ENCODE measurements around the gene HP. TPM values are rescaled to one million over a fixed set of nuclear protein-coding genes. Genes with fewer than 3 reads are reported as not detected.

HP gene
- total and polyA plus RNA-seq, 2 of the 13 experiments (the other 11 are each of a cell fraction or from before 2014, with no cell fraction given): 387 to 524 TPM

GRCh38 chr16:72092832-72093447 is 38.6 kb downstream of the HP start (continued):
- TF ChIP-seq ZNF407 (CRISPR knock-in tag; IDR thresholded peaks at IDR 0.05; ENCODE audit: not compliant biosample characterization) (no peak), ZNF572 (CRISPR knock-in tag; IDR thresholded peaks at IDR 0.05) (no peak), ADNP (CRISPR knock-in tag; IDR thresholded peaks at IDR 0.05) (no peak), NR1H2 (CRISPR knock-in tag; IDR thresholded peaks at IDR 0.05; ENCODE audit: borderline replicate concordance, low read depth) (no peak), EEA1 (CRISPR knock-in tag; IDR thresholded peaks at IDR 0.05; ENCODE audit: borderline replicate concordance) (no peak), ZNF296 (CRISPR knock-in tag; conservative IDR thresholded peaks at IDR 0.05) (no peak), HMG20A (CRISPR knock-in tag; IDR thresholded peaks at IDR 0.05; ENCODE audit: borderline replicate concordance) (no peak), ZNF292 (CRISPR knock-in tag; IDR thresholded peaks at IDR 0.05; ENCODE audit: borderline replicate concordance, low read depth) (peak; percentile 19; the same call in 1 of the 2 replicates), TCF7L2 (IDR thresholded peaks at IDR 0.05; ENCODE audit: low read depth, low read length) (no peak), CREB1 (IDR thresholded peaks at IDR 0.05) (no peak), CREB1 (CRISPR knock-in tag; IDR thresholded peaks at IDR 0.05) (no peak), POLR2AphosphoS5 (IDR thresholded peaks at IDR 0.05; ENCODE audit: low read depth, low read length) (no peak), ZNF543 (CRISPR knock-in tag; IDR thresholded peaks at IDR 0.05) (0 out of 2 replicates have a peak, but pooled peaks have one; percentile 58), THYN1 (CRISPR knock-in tag; IDR thresholded peaks at IDR 0.05; ENCODE audit: borderline replicate concordance, low read depth) (no peak), FUBP1 (CRISPR knock-in tag; IDR thresholded peaks at IDR 0.05; ENCODE audit: borderline replicate concordance) (no peak), HOXA5 (CRISPR knock-in tag; IDR thresholded peaks at IDR 0.05) (no peak; the same call in 1 of the 2 replicates), JARID2 (CRISPR knock-in tag; IDR thresholded peaks at IDR 0.05; ENCODE audit: insufficient replicate concordance) (no peak), AHR (CRISPR knock-in tag; IDR thresholded peaks at IDR 0.05) (no peak), MBD4 (IDR thresholded peaks at IDR 0.05; ENCODE audit: borderline replicate concordance, low read length) (no peak), SAFB2 (CRISPR knock-in tag; IDR thresholded peaks at IDR 0.05; ENCODE audit: borderline replicate concordance, low read depth) (no peak), SP140L (CRISPR knock-in tag; IDR thresholded peaks at IDR 0.05; ENCODE audit: borderline replicate concordance) (no peak), ZNF557 (CRISPR knock-in tag; IDR thresholded peaks at IDR 0.05) (no peak)

Measured in HepG2 (cell line).